Right renal pelvis (tissue), 4 donors: Measurements from ENCODE around the gene PYCARD. TPM values are rescaled to one million over a fixed set of nuclear protein-coding genes. Genes with fewer than 3 reads are reported as not detected.

ENCODE experiments used
- DNase-seq, 4 donors: peaks; one replicate each; pipeline ENCODE4 v3.0.0-alpha.2; 2013; ENCODE audit warnings: low read depth in 4 of 4, low spot score in 3 of 4, missing footprints in 1 of 4
- polyA plus RNA-seq, 4 donors: library from polyadenylated mRNA; unstranded; fragments of 120-200 nt; gene quantifications; one replicate each; pipeline ENCODE4 v1.2.1, GENCODE V29; 2013; ENCODE audit not compliant: insufficient read length in 4 of 4

Gene PYCARD
- polyA plus RNA-seq, 4 donors: 9.1 to 13.4 (median 10.9) TPM

DNA sequence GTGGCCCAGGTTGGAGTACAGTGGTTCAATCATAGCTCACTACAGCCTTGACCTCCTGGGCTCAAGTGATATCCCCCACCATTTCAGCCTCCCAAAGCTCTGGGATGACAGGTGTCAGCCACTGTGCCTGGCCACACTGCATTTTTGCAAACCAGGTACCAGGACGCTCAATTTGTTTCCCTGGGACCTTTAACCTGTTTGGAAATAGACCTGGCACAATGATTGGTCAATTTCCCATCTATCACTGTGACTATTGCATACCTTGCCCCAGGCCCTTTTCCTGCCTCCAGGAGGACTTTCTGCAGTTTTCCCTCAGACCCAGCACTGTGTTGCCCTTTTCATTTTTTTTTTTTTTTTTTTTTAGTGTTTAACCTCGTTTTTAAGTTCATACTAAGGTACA is 33.7 kb downstream of the PYCARD start:
- no peak for DNase-seq

DNA sequence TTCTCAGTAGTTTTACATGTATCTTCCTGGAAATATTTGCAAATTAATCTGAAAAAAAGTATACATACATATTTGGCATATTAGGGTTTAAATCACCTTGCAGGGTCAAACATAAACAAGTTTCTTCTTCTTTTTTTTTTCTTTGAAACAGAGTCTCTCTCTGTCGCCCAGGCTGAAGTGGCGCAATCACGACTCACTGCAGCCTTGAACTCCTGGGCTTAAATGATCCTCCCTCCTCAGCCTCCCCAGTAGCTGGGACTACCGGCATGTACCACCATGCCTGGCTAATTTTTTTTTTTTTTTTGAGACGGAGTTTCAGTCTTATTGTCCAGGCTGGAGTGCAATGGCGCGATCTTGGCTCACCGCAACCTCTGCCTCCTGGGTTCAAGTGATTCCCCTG is 35.2 kb downstream of the PYCARD start:
- no peak for DNase-seq

DNA sequence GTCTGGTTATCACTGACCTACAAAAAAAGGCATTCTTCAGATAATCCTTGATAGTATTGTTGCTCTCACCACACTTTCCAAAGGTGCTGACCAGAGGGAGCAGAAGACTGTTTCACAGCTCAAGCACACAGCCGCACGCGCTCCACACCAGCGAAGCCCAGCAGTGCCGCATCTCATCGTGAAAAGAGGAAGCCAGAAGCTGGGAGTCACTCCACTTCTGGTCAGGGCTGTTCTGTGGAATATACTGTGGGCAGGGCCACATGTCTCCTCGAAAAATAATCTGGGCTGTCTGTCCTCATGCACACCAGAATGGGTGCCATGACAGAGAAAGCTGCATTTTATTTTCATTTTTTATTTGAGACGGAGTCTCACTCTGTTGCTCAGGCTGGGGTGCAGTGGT is 45.4 kb downstream of the PYCARD start:
- no peak for DNase-seq

Other genes starting within 250 kb of the PYCARD start
- 10 to 100 TPM; 15.9 to 19.2 (median 16.4) TPM for gene SETD1A, start 245.0 kb downstream of the PYCARD start, polyA plus RNA-seq
- 10 to 100 TPM in 1 of 4 donors, 1 to 10 TPM in 3; 9.4 to 10.1 (median 9.7) TPM for gene HSD3B7, start 217.6 kb downstream of the PYCARD start, polyA plus RNA-seq
- 1 to 10 TPM in 3 of 4 donors, under 1 TPM in 1; 0.73 to 2.1 (median 1.2) TPM for gene STX1B, start 192.1 kb downstream of the PYCARD start, polyA plus RNA-seq
- 10 to 100 TPM; 31.8 to 41.9 (median 35.2) TPM for gene STX4, start 169.2 kb downstream of the PYCARD start, polyA plus RNA-seq
- 1 to 10 TPM; 3.9 to 7.6 (median 4.5) TPM for gene ZNF668, start 128.5 kb downstream of the PYCARD start, polyA plus RNA-seq
- gene ZNF646, start 128.3 kb downstream of the PYCARD start, polyA plus RNA-seq: 10 to 100 TPM; 11.2 to 14.5 (median 13.0) TPM
- 1 to 10 TPM; 1.1 to 1.4 (median 1.2) TPM for gene PRSS53, start 113.8 kb downstream of the PYCARD start, polyA plus RNA-seq
- 10 to 100 TPM; 64.9 to 90.5 (median 71.9) TPM for gene VKORC1, start 108.0 kb downstream of the PYCARD start, polyA plus RNA-seq
- gene BCKDK, start 94.4 kb downstream of the PYCARD start, polyA plus RNA-seq: 10 to 100 TPM; 32.9 to 50.8 (median 35.8) TPM
- gene KAT8, start 85.1 kb downstream of the PYCARD start, polyA plus RNA-seq: 10 to 100 TPM; 63.3 to 68.3 (median 67.3) TPM
- gene PRSS8, start 67.0 kb downstream of the PYCARD start, polyA plus RNA-seq: 10 to 100 TPM; 58.9 to 87.4 (median 63.5) TPM
- 1 to 10 TPM; 1.2 to 1.8 (median 1.6) TPM for gene PRSS36, start 52.7 kb downstream of the PYCARD start, polyA plus RNA-seq
- gene FUS, start 22.6 kb downstream of the PYCARD start, polyA plus RNA-seq: 100 to 1,000 TPM; 601 to 671 (median 647) TPM
- under 1 TPM; 0.08 to 0.17 (median 0.11) TPM for gene TRIM72, start 11.4 kb upstream of the PYCARD start, polyA plus RNA-seq
- not detected for gene PYDC1, start 14.4 kb upstream of the PYCARD start, polyA plus RNA-seq
- gene ITGAM, start 57.2 kb upstream of the PYCARD start, polyA plus RNA-seq: 1 to 10 TPM; 1.4 to 2.6 (median 1.8) TPM
- 1 to 10 TPM in 2 of 4 donors, under 1 TPM in 2; 0.48 to 1.1 (median 0.89) TPM for gene ITGAX, start 152.4 kb upstream of the PYCARD start, polyA plus RNA-seq
- under 1 TPM; 0.07 to 0.29 (median 0.20) TPM for gene ITGAD, start 190.6 kb upstream of the PYCARD start, polyA plus RNA-seq
- gene COX6A2, start 225.6 kb upstream of the PYCARD start, polyA plus RNA-seq: 1 to 10 TPM in 1 of 4 donors, under 1 TPM in 3; 0.66 to 1.6 (median 0.77) TPM
- gene ZNF843, start 240.0 kb upstream of the PYCARD start, polyA plus RNA-seq: 1 to 10 TPM; 2.7 to 3.4 (median 3.0) TPM